GM19099 (cell line): ENCODE measurements around the gene SNORC.

Source experiments
- POLR2A ChIP-seq: IDR thresholded peaks from 3 replicates; pipeline ENCODE4 v1.6.1; 2011; ENCODE audit warnings: low read depth; ENCODE audit not compliant: insufficient read length; ENCODE audit errors: extremely low read depth

Gene SNORC

DNA sequence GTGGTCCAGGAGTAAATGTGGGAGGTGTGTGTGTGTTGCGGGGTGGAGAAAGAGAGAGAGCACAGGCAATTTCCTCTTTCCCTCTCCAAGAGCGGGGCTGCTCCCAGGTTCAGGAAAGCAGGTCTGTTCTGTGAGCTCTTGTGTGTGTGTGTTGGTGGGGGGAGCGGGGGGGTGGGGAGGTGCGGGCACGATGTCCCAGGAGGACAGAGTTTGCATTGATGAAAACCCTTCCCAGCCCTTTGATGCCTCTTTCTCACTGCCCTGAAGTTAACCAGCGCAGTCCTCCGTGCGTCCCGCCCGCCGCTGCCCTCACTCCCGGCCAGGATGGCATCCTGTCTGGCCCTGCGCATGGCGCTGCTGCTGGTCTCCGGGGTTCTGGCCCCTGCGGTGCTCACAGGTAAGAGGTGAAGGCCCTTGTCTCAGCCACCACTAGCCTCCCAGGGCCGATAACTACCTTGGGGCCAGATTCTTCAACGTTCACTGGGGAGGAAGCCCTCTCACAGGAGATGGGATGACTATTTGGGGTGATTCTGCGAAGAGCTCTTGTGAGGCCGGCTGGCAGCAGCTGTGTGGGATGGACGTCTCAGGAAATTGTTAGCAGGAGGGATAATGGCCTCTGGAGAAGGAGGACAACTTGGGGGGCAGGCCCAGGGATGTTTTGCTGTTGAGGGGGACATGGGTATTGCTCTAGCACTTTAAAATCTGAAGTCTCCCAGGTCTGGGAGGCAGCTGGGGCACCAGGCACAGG, at the start of gene SNORC:
TSS of gene SNORC (plus strand) at position 247 of the 748 bp plus-strand sequence. CDS start at position 325, 78 bp downstream.
- no peak for TF ChIP-seq POLR2A

DNA sequence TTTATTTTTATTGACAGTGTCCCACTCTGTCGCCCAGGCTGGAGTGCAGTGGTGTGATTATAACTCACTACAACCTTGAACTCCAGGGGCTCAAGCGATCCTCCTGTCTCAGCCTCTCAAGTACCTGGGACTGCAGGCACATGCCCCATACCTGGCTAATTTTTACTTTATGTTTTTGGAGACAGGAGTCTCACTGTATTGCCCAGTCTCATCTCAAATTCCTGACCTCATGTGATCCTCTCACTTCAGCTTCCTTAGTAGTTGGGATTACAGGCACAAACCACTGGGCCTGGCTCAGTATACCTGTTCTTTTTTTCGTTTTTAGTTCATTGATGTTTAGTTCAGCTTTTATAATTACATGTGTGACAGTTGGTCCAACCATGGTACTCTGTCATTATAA, 40.1 kb upstream of the SNORC start:
- no peak for TF ChIP-seq POLR2A

DNA sequence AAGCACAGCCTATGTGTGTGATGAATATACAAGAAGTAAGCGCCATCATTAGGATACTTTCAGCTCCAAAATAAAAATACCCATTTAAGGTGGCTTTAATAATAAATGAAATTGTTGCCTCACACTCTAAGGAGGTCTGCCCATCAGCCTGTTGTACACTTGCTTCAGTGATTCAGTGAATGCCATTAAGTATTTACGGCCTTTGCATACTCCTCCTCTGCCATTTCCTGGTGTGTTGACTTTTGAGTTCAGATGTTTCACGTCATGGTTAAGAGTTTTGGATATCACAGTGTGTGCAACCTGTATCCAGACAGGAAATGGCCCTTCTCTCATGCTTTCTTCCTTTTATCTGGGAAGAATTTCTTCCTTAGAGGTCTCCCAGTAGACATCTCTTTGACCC, 38.6 kb upstream of the SNORC start:
- TF ChIP-seq POLR2A: no peak

DNA sequence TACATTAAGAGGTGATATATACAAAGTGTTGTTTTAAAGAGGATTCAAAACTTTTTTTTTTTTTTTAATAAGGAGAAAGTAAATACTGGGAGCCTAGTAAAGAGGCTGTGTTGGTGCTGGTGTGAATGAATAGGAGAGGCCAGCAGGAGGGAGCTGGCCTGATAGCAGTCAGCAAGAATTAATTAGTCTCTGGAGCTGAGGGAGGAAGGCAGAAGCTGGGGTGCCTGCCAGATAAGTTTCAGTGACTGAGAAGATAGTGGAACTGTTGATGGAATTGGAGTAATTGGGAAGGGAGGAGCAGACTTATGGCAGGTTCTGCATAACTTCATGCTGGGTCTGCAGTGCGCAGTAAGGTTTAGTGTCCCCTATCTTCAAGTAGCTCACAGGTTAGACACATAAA, 36.2 kb upstream of the SNORC start:
- no peak for TF ChIP-seq POLR2A

DNA sequence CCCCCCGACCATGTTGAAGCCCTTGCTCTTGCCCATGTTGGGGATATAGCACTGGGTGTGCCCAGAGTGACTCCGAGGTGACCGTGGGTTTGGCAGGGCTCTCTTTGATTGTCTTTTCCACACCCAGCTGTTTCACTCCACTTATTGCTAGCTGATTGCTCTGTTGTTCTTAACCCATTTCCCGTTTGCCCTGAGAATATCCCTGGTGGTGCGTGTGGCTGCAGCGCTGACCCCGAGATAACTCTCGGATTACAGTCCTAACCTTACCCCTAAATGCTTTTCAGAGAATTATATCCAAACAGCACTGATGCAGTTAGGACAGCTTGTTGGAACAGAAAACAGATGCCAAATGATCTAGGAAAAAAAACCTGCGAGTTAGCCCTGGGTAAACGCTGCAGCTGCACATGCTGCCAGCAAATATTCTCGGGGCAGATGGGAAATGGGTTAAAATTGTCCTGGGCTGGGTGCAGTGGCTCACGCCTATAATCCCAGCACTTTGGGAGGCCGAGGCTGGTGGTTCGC, 34.3 kb upstream of the SNORC start:
- no peak for TF ChIP-seq POLR2A

DNA sequence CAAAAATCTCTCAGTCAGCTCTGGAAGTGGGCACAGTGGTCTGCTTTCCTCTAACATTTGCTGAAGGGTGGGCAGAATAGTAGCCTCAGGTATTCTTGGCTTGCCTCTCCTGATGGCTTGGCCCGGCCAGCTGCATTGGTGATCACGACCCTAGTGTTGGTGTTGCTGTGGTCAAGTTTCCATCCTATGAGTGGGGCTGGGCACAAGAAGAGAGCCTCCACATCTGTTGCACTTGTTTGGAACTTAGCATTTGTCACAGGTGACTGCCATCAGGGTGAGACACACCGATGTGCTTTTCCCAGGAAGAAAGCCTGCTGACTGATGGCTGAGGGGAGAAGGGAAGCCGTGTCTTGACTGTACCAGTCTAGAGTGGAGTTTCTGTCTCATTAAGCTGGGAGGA, 33.1 kb upstream of the SNORC start:
- no peak for TF ChIP-seq POLR2A

DNA sequence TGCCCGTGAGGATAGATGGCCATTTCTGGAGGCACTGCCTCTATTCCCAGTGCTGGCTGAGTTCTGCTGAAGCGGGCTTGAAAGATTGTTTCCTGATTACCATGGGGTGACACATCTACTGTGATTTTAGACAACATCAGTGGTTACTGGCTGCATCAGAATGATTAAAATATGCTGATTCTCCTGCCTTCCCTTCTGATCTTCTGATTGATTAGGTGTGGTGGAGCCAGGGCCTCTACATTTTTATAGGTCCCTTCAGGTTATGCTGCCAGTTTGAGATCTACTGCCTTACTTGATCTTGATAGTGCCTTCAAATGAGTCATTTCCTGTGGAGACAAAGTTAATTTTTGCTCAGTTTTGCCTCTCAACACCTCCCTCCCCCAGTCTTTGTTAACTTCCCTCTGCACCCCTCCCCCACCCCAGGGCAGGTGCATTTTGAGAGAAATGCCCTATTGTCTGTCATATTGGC, 31.6 kb upstream of the SNORC start:
- TF ChIP-seq POLR2A: peak; percentile 31

DNA sequence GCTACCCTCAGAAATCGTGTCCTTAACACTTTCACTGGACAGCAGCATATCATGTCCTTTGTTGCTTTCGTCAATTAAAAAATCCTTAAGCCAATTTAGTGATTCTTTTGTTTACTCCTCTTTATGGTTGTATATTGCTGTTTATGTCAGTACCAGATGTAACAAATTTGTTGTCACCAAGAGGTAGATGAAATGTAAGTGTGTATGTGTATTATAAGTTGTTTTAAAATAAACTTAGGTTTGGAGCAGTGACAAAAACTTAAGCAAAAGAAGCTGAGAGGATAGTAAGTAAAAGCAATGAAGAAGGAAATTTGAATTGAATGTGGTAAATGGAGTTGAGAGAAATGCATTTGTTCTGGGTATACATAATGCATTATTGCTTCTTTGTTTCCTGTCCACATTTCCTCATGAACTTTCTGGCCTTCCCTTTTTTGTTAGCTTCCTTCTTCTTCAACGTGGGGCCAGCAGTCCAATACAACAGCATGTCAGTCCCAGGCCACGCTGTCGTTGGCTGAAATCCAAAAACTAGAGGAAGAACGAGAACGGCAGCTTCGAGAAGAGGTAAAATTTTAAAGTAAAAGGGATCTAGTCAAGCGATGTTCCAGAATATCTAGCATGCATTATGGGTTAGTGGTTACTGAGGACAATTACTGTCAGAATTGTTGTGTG, 30.5 kb upstream of the SNORC start:
- TF ChIP-seq POLR2A: no peak

DNA sequence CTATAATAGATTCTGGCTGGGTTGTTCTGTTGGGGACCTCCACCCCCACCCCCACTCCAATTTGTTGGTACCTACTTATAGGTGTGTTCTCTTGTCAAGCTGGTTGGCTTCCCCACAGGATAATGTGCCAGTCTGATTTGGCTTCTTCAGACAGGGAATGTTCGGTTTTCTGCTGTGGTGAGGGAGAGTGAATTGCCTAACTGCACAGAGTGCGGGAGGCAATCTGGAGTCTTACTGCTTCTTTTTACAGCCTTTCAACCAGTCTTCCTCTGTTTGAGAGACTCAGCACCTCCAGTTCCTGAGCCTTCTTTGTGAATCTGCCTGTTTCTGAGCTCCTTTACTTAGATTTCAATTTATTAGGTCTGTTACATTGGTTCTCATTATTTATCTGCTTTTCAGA, 27.4 kb upstream of the SNORC start:
- no peak for TF ChIP-seq POLR2A

DNA sequence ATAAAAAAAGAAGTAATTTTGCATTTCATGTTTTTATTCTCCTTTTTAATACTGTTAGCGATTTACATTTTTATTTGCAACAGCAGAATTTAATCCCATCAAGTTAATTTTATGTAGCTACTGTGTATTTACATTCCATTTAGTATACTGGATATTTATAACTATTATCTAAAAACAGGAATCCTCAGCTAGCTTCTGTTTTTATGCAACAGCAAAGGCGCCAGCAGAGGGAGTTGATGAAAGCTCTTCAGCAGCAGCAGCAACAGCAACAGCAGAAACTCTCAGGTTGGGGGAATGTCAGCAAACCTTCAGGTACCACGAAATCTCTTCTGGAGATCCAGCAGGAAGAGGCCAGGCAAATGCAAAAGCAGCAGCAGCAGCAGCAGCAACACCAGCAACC, 26.2 kb upstream of the SNORC start:
- TF ChIP-seq POLR2A: no peak

DNA sequence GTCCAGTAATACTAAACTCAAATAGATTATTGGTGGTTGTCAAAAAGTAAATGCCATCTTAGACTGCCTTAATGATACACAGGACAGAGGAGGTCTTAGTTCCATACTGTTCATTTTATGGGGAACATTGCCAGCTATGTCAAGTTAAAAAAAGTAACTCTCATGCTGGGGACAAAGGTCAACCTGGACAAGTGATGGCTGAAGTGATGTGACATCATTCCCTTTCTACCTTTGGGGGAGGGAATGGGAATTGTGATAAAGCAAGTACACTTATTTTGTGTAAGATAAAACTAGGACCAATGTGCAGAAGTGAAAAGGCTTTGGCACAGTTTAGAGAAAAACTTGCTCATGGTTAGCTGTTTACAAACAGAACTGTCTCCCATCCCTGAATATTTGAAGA, 24.0 kb upstream of the SNORC start:
- TF ChIP-seq POLR2A: no peak

DNA sequence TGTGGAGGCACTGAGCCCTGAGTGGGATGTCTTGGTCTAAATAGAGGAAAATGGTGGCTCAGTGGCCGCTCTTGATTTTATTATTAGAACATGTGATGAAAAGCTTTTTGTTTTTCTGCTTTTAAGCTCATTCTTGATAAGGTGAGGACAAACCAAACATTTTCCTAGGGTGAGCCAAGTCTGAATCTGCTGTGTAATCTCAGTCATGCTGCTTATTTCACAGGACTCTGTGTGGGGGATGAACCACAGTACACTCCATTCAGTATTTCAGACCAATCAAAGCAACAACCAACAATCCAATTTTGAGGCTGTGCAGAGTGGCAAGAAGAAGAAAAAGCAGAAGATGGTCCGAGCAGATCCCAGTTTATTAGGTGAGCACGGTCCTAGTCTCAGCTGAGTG, 20.0 kb upstream of the SNORC start:
- TF ChIP-seq POLR2A: no peak

DNA sequence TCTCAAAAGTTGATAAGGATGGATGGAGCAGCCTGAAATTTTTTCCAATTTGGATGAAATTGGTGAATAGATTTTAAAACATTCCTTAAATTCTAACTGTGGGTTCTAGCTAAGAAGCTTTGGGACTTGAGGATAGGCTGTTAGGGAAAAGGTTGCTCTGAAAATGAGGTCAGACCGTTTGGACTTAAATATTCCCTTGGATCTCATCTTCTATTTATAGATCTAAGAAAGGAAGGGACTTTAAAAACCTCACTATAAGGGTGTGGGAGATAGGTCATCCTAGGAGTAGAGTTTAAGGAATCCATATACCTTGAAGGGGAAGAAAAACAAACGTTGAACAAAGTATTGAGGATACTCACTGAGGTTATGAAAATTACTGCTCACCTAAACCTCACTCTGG, 17.4 kb upstream of the SNORC start:
- TF ChIP-seq POLR2A: no peak

DNA sequence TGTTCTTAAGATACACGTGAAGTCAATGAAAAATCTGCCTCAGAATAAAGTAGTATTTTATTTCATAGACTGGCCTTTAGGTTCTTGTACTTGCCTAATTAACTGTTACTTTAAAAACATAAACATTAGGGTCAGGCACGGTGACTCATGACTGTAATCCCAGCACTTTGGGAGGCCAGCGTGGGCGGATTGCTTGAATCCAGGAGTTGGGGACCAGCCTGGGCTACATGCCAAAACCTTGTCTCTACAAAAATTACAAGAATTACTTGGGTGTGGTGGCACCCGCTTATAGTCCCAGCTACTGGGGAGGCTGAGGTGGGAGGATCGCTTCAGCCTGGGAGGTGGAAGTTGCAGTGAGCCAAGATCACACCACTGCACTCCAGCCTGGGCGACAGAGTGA, 16.0 kb upstream of the SNORC start:
- TF ChIP-seq POLR2A: no peak

DNA sequence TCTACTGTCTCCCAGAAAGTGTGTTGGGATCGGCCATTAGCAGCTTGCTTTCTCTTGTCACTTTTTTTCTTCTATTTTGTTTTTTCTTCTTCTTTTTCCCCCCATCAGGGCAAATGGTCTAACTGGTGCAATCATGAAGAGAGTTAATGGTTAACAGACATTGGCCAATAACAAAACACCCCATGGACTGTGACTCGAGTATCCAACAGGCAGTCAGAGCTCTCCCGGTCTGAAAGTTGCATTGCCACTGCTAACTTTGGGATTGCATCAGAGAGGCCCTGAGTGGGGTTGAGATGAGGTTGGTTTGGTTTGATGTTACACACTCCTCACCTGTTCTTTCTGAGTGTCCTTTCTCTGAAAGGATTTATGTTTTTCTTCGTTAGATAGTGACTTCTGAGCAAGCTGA, 12.9 kb upstream of the SNORC start:
- TF ChIP-seq POLR2A: no peak

DNA sequence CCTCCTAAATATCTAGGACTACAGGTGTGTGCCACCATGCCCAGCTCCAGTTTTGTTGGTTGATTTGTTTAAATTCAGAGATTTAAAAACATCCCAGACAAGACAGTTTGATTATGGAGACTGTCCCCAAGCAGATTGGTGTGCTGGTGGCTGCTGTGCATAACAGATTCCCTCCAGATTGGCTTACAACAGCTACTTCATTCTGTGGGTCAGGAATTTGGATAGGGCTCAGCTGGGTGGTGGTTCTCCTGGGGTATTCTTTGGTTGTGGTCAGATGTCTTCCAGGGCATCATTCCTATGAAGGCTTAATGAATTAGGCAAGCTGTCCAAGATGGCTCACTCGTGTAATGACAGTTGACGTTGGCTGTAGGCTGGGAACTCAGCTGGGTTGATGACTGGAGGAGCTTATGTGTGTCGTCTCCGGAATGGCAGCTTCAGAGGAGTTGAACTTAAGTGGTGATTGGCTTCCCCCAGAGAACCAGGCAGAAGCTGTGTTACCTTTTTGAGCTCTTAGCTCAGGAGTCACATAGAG, 10.6 kb upstream of the SNORC start:
- TF ChIP-seq POLR2A: no peak
